GM18517 (cell line): ENCODE data around the gene TAL1.

Experiments
- ATAC-seq: cut with Tn5 transposase; IDR thresholded peaks from one replicate; pipeline ENCODE4 v1.9.1; 2021; ENCODE audit warnings: mild to moderate bottlenecking, moderate library complexity; ENCODE audit not compliant: unreplicated experiment

Gene TAL1

GRCh38 chr1:47229886-47230691, 1.9 kb downstream of the TAL1 start:
- no peak for ATAC-seq

GRCh38 chr1:47229031-47229885, 2.8 kb downstream of the TAL1 start:
- ATAC-seq = no peak

- ATAC-seq = no peak
These were observed 3.4 kb downstream of the TAL1 start for GRCh38 chr1:47228644-47229030.

- ATAC-seq = no peak
These were observed 4.4 kb downstream of the TAL1 start for GRCh38 chr1:47227341-47228232.

- no peak for ATAC-seq
These were observed 5.2 kb downstream of the TAL1 start for GRCh38 chr1:47226839-47227215.

DNA sequence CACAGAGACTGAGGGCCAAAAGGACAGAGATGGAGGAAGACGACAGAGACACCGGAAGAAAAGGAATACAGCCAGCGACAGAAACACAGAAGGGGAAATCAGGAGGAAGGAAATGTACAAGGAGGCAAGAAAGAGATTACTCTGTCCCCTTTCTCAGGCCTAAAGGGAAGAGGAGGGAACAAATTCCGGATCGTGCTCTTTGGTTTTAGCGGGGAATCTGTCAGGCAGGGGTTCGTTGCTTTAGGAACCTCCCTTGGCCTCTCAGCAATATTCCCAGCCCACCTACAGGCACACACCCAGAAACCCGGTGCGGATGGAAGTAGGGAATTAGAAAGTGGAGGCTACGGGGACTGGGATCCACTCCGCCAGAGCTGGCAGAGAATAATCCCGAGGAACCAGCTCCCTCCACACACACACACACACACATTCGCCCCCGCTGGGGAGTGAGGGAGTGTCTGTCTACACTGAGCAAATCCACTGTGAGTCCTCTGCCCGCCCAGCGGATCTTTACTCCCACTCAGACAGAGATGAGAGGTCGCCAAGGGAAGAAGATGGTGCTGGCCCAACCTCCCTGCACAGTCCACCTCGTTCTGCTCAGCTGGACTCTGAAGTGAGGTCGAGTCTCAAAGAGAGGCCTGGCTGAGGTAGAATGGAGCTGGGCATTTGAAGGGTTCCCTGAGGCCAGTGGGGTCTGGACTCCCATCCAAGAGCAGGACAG, 5.7 kb downstream of the TAL1 start:
- no peak for ATAC-seq

DNA sequence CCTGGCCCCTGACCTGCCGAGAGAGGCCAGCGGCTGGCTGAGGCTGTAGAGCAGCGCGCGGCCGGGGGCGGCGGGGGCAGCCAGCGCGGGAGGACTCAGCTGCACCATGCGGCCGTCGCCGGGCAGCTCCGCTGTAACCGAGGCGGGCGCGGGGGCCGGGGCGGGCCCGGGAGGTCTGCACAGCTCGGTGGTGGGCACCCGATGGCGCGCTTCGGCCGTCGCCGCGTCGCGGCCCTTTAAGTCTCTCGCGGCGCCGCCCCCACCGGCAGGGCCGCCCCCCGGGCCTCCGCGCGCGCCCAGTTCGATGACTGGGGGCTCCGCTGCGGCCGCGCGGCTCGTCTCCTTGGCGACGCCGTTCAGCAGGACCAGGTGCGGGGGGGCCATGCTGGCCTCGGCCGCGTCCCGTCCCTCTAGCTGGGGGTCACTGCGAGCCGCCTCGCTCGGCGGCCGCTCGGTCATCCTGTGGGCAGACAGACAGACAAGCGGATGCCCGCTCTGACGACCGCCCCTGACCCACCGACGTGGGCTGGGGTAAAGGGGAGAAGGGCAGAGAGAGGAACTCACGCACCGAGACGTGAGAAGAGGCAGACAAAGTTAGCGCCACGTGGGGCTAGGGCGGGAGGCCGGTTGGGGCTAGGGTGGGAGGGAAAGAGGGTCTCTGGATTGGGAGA, 6.5 kb downstream of the TAL1 start:
- no peak for ATAC-seq

DNA sequence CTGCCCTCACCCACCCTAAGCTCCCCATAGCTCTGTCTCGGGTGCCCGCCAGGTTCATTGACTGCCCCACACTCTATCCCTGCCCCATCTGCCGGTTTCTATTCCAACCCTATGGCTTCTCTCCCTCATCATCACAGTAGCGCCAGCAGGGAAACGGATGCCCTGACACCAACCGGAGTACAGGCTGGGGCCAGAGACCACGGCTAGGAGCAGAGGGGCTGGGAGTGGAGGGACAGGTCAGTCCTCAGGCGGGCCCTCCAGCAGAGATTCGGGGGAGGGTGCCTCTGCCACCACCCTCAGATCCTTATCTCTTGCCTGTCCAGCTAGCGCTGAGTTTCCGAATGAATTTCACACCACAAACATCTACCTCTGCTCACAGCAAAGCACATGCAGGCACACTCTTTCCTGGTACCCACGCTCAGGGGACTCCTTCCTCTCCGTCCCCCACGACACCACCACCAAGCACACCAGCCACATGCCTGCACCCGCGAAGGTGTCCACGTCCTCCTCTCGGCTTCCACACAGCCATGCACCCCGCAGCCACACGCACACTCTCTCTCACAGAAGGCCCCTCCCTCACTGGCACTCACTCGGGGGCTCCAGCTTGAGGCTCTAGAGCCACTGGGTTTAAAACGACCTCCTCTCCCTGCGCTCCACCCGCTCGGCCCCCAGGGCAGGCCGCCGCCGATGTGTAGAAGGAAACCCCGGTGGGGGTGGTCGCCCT, 7.2 kb downstream of the TAL1 start:
- no peak for ATAC-seq

DNA sequence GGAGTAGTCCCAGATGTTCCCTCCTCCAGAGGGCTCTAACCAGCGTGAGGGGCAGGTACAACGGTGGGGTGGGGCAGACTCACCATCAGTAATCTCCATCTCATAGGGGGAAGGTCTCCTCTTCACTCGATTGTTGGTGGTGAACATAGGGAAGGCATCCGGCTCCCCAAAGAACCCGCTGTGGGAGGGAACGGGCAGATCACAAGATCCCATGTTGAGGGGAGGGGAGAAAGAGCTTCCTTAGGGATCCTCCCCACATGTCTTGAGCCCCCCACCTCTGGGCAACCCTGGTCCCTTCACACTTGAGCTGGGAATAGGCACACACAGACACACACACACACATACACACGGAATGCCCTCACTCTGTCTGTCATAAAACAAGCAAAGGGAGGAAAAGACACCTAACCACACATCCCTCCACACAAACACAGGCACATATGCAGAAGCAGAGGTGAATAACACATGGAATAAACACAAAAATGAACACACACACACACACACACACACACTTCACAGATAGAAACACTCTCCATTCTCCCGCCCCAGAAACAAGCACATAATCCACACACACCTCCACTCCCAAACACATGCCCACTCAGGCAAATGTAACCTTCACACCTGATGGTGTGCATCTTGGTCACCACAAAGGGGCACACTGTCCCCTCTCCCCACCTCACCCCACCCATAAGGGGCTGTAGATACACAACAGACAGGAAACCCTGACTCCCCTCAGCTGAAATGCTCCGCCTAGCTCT, 7.9 kb downstream of the TAL1 start:
- no peak for ATAC-seq

DNA sequence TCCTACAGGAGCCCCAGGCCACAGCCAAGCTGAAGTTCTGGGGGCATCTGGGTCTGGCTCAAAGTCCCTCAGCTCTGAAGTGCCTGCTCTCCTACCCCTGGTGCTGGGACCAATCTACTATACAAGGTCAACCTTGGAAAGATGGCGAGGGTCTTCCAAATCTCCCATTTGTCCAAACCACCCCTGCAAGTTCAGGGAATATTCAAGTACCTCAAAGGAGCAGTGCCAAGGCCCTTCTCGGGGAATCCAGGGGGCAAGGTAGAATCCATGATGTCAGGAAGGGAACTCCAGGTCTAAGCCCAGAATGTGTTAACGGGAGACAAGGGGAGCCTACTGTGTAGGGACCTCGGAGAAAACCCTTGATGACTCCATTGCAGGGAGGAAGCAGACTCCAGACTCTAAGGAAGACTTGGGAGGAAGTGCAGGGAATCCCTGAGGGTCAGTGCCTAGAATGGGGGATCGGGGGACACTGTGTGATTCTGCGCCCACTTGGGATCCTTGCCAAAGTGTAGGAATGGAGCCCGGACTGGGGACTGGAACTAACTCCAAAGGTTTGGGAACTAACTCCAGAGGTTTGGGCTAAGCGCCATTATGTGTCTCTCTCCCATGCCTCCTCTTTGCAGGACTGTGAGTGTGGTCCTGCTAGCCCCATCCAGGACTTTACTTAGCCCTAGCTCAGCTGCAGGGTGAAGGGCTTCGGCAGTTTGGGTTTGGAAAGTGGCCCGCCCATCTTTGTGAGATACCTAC, 8.7 kb downstream of the TAL1 start:
- ATAC-seq = no peak

GRCh38 chr1:47222476-47222875, 9.5 kb downstream of the TAL1 start:
- ATAC-seq = no peak

DNA sequence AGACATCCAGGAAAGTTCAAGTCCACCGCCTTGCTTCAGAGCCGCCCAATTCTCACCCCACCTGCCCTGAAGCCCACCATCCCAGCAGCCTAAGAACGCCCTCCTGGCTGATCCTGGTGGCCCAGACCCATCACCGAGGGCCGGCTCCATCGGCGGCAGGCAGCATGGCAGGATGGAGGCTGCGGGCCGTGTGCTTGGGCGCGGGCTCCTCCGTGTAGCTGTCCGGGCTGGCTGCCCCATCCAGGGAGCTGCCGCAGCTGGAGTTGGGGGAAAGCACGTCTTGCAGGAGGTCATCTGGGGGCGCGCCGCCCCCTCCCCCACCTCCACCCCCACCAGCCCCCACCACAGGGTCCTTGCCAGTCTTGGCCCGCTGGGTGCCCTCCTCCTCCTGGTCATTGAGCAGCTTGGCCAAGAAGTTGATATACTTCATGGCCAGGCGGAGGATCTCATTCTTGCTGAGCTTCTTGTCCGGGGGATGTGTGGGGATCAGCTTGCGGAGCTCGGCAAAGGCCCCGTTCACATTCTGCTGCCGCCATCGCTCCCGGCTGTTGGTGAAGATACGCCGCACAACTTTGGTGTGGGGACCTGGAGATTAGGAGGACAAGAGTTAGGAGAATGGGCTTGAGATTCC, 12.3 kb downstream of the TAL1 start:
- no peak for ATAC-seq

GRCh38 chr1:47219001-47219400, 13.0 kb downstream of the TAL1 start:
- no peak for ATAC-seq

DNA sequence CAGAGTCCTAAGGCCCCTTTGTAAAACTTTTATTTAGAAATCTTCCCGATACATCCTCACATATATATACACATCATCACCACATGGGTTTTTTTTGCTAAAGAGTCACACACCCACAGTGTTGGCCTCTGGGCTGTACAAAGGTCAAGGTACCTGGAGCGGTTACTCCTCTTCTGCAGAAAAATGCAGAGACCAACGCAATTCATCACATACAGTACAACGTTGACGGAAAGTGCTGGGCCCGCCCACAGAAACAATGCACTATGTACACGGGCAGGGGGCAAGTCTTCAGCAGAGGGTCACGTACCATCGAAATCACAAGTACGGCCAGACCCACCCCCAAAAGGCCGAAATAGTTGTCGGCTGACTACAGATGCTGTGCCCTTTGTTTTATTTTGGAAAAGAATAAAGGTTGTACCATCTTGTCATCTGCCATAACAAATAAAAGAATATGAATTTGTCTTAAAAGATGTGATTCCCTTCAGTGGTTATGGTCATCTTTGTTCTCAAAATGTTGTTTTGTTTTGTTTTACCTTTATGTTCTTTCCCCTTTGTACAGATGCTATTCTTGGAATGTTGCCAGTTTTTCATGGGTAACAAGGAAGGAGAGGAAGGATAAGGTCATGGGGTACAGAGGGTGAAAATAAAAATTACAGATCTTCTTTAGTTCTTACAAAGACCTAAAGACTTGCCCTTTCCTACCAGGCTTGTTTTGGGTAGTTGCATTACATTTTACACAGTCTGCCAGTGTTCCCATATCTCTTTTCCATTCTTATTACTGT, 15.6 kb downstream of the TAL1 start:
- no peak for ATAC-seq

- no peak for ATAC-seq
These were observed 16.3 kb downstream of the TAL1 start for GRCh38 chr1:47215713-47216112.

DNA sequence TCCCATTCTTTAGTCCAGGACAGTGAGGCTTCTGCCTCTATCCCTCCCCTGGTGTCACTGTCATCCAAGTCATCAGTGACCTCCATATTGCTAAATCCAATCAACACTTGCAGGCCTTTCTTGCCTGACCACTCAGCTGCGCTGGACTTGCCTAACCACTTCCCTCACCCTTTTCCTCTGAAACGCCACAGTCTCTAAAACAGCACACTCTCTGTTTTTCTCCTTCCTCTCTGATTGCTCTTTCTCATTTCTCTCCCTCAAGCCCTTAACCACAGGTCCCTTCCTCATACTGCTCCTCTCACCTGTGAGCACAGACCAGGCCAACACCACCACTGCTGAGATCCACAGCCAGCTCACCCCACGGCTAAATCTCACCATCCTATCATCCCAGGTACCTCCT, 17.5 kb downstream of the TAL1 start:
- no peak for ATAC-seq
